ENCODE measurements around the gene NCOA7. TPM values are rescaled to one million over a fixed set of nuclear protein-coding genes. Genes with fewer than 3 reads are reported as not detected.

Gene NCOA7
- total and polyA plus RNA-seq, 2 of the 8 experiments (the other 6 are each of a cell fraction or from before 2014, with no cell fraction given), result 2.6 to 10.7 TPM

- H2BK5ac ChIP-seq (ENCODE audit: low read depth, low read length), result no peak overlapping the region
- no peak overlapping the region for H3K27ac ChIP-seq (ENCODE audit: low read depth, low read length)
- H2BK15ac ChIP-seq (ENCODE audit: low read length), result no peak overlapping the region
- FAIRE-seq (no peak), DNase-seq (ENCODE audit: low read depth in 1 of 2, low spot score in 2 of 2) (no peak)
- no peaks in the 10 kb centered on the region for H3K79me2 ChIP-seq (ENCODE audit: control insufficient read depth in 1 of 2, insufficient read depth in 2 of 2, low read length in 2 of 2)
- no peak overlapping the region for H2BK120ac ChIP-seq (replicated peaks; ENCODE audit: low read depth, low read length)
- no peak overlapping the region for H3K23ac ChIP-seq (ENCODE audit: insufficient read length)
- H4K5ac ChIP-seq (ENCODE audit: insufficient read length, low read depth, low read length), result no peak overlapping the region
- no peaks in the 10 kb centered on the region for H3K36me3 ChIP-seq (ENCODE audit: control insufficient read depth in 2 of 4, insufficient read depth in 4 of 4, low read length in 3 of 4)
- H3K9me3 ChIP-seq (ENCODE audit: insufficient read depth in 2 of 2, low read depth in 1 of 2, low read length in 1 of 2), result no peaks in the 10 kb centered on the region
- CTCF ChIA-PET (ENCODE audit: partially characterized antibody), result interaction anchor here (0.8 to 2.0 kb wide), 5 partner anchors 8 to 121 kb away, joined by 3 to 12 read pairs (median 3); partner anchors contain the start of gene HINT3
- H3K4me2 ChIP-seq (ENCODE audit: insufficient read depth in 1 of 2, low read depth in 2 of 2, low read length in 2 of 2), result no peak overlapping the region
- H3K23me2 ChIP-seq (ENCODE audit: low read depth, low read length), result no peaks in the 10 kb centered on the region; the same call in 1 of the 2 replicates
- no peak overlapping the region for H4K91ac ChIP-seq (replicated peaks; ENCODE audit: insufficient read length, low read length)
- POLR2A ChIA-PET (ENCODE audit: partially characterized antibody), result interaction anchor here (0.8 to 1.1 kb wide), 2 partner anchors 23 to 174 kb away, joined by 3 to 6 read pairs; partner anchors contain the start of gene TRMT11
- no peak overlapping the region for H3K18ac ChIP-seq (ENCODE audit: extremely low read depth, low read length)
- H2AK5ac ChIP-seq (ENCODE audit: low read depth, low read length), result no peak overlapping the region
- H3K4me3 ChIP-seq (ENCODE audit: extremely low read depth in 1 of 4, insufficient read depth in 2 of 4, low read depth in 3 of 4, low read length in 4 of 4), result no peak overlapping the region
- no peak overlapping the region for H3K9ac ChIP-seq (replicated peaks in 1 of 4; ENCODE audit: extremely low read depth in 1 of 4, low read depth in 3 of 4, low read length in 3 of 4)
- no peaks in the 10 kb centered on the region for H3K79me1 ChIP-seq (ENCODE audit: low read depth, low read length)
- H2BK20ac ChIP-seq (ENCODE audit: low read length), result no peak overlapping the region
- no peaks in the 10 kb centered on the region for H3K27me3 ChIP-seq (replicated peaks in 1 of 4; ENCODE audit: control insufficient read depth in 3 of 4, extremely low read depth in 1 of 4, insufficient read depth in 3 of 4, low read length in 3 of 4)
- H3K4me1 ChIP-seq (replicated peaks in 1 of 4; ENCODE audit: control insufficient read depth in 3 of 4, insufficient read depth in 4 of 4, low read length in 3 of 4), result no peaks in the 10 kb centered on the region
- H3K14ac ChIP-seq (ENCODE audit: insufficient read length), result no peak overlapping the region
- no peak overlapping the region for H4K8ac ChIP-seq (ENCODE audit: extremely low read depth, insufficient read depth, low read length)
- no peak for TF ChIP-seq RXRA (IDR thresholded peaks at IDR 0.05; ENCODE audit: insufficient read depth, low read depth, low read length)
- TF ChIP-seq RFX5 (IDR thresholded peaks at IDR 0.05; ENCODE audit: borderline replicate concordance, low read depth, low read length), result no peak
- no peak for TF ChIP-seq NANOG (IDR thresholded peaks at IDR 0.05; ENCODE audit: insufficient read depth, low read depth, low read length, poor library complexity, severe bottlenecking)
- TF ChIP-seq ATF2 (IDR thresholded peaks at IDR 0.05; ENCODE audit: low read length), result no peak
- TF ChIP-seq KDM1A (IDR thresholded peaks at IDR 0.05; ENCODE audit: borderline replicate concordance, low read length), result no peak
- no peak for TF ChIP-seq GTF2F1 (IDR thresholded peaks at IDR 0.05; ENCODE audit: borderline replicate concordance, low read depth, low read length)
- no peak for TF ChIP-seq RNF2 (IDR thresholded peaks at IDR 0.05; ENCODE audit: borderline replicate concordance, low read depth, low read length, missing control alignments, poor library complexity, severe bottlenecking)
- no peak for TF ChIP-seq SIX5 (IDR thresholded peaks at IDR 0.05; ENCODE audit: low read depth, low read length)
- no peak for TF ChIP-seq ASH2L (IDR thresholded peaks at IDR 0.05; ENCODE audit: low read length)
- TF ChIP-seq TAF7 (optimal IDR thresholded peaks at IDR 0.05; ENCODE audit: borderline replicate concordance, low read depth, low read length), result no peak
- H3K4ac ChIP-seq (replicated peaks; ENCODE audit: insufficient read length, low read depth, low read length), result no peak overlapping the region
- WGBS, 2 experiments (ENCODE audit: extremely low coverage in 1 of 2, insufficient coverage in 1 of 2, insufficient read length in 1 of 2, insufficient replicate concordance in 2 of 2, low coverage in 1 of 2, low lambda C conversion rate in 2 of 2, missing lambda C conversion rate in 1 of 2), result 96% methylated on average over 2 of the region's 2 CpGs; no CpG with 5 or more reads in 1 of the 2 experiments
- no peak overlapping the region for H2BK12ac ChIP-seq (ENCODE audit: low read depth, low read length)
- H2AFZ ChIP-seq (ENCODE audit: low read length), result no peak overlapping the region
- H4K20me1 ChIP-seq (replicated peaks in 1 of 2; ENCODE audit: control insufficient read depth in 1 of 2, insufficient read depth in 2 of 2, low read length in 2 of 2), result peaks cover 0 to 2% of the 10 kb centered on the region in 2 experiments
- no peak overlapping the region for H3K56ac ChIP-seq (replicated peaks; ENCODE audit: insufficient read length, low read depth, low read length)
Measured at GRCh38 chr6:125963817-125964216, 173.1 kb downstream of the NCOA7 start.
